ENCODE data around the gene PLVAP.

DNA sequence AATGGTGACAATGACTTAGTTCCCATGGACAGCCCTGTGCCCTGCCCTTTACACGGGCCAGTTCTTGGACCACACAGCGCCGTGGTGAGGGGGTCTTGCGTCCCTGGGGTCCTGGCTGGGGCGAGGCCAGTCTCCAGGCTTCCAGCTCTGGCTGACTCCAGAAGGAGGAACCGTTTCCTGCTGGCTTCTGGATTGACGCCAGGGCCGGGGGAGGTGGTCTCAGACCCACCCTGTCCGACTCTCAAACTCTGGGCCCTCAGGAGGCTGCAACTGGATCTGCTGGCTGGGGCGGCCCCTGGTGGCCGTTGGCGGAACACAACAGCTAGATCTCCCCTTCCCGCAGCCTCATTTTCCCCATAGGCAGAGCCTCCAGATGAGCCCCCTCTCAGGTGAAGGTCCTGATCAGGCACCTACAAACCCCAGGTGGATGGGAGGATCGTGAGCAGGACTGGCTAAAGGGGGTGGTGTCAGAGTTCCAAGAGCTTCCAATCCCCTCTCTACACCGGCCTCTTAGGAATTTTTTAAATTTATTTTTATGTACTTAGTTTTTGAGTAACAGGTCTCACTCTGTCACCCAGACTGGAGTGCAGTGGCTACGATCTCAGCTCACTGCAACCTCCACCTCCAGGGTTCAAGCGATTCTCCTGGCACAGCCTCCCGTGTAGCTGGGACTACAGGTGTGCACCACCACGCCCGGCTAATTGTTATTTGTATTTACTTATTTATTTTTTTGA is 8.9 kb upstream of the PLVAP start:
- TF ChIP-seq ELF4 (IDR thresholded peaks at IDR 0.05) (no peak), ZNF384 (IDR thresholded peaks at IDR 0.05) (no peak), FOXK2 (IDR thresholded peaks at IDR 0.05) (no peak)

Data from HEK293T (cell line).